ENCODE results near the gene NBAS.

GRCh38 chr2:15608392-15608761, 47.2 kb upstream of the NBAS start:
- no peak for TF ChIP-seq EZH2 (IDR thresholded peaks at IDR 0.05)
- no peak for TF ChIP-seq FOXP2 (optimal IDR thresholded peaks at IDR 0.05; ENCODE audit: control extremely low read depth, extremely low read length, insufficient read depth)

All from SK-N-MC (cell line).